Hepatocyte (in vitro differentiated cells): ENCODE data around the gene BCO1. TPM values are rescaled to one million over a fixed set of nuclear protein-coding genes. Genes with fewer than 3 reads are reported as not detected.

ENCODE experiments used
- DNase-seq: peaks from one replicate; pipeline ENCODE4 v3.0.0-alpha.2; 2016; ENCODE audit warnings: low spot score
- H2AFZ ChIP-seq: fragments of 200-600 bp; sonication (generic); 2 replicates; pipeline ENCODE4 v1.6.0; 2016; ENCODE audit warnings: antibody characterized with exemption, mild to moderate bottlenecking
- H3K27ac ChIP-seq: fragments of 200-600 bp; sonication (generic); 2 replicates; pipeline ENCODE4 v1.5.1; 2016; ENCODE audit warnings: mild to moderate bottlenecking
- H3K27me3 ChIP-seq: fragments of 200-600 bp; sonication (generic); 2 replicates; pipeline ENCODE4 v1.6.1; 2016
- H3K36me3 ChIP-seq: fragments of 200-600 bp; sonication (generic); replicated peaks from 2 replicates; pipeline ENCODE4 v1.5.1; 2016; ENCODE audit warnings: low read depth; ENCODE audit not compliant: insufficient read depth
- H3K4me1 ChIP-seq: fragments of 200-600 bp; sonication (generic); 2 replicates; pipeline ENCODE4 v1.5.1; 2016; ENCODE audit warnings: mild to moderate bottlenecking, moderate library complexity; ENCODE audit not compliant: insufficient read depth
- H3K4me2 ChIP-seq: fragments of 200-600 bp; sonication (generic); 2 replicates; pipeline ENCODE4 v1.6.0; 2016
- H3K4me3 ChIP-seq: fragments of 200-600 bp; sonication (generic); 2 replicates; pipeline ENCODE4 v1.5.1; 2016; ENCODE audit warnings: mild to moderate bottlenecking
- H3K79me2 ChIP-seq: fragments of 200-600 bp; sonication (generic); 2 replicates; pipeline ENCODE4 v1.6.0; 2017; ENCODE audit warnings: mild to moderate bottlenecking
- H3K9me2 ChIP-seq: fragments of 200-600 bp; sonication (generic); replicated peaks from 2 replicates; pipeline ENCODE4 v1.6.0; 2017; ENCODE audit warnings: mild to moderate bottlenecking; ENCODE audit not compliant: insufficient read depth
- H3K9me3 ChIP-seq: fragments of 200-600 bp; sonication (generic); 2 replicates; pipeline ENCODE4 v1.5.1; 2016; ENCODE audit warnings: low read depth, mild to moderate bottlenecking
- H4K20me1 ChIP-seq: fragments of 200-600 bp; sonication (generic); 2 replicates; pipeline ENCODE4 v1.6.0; 2016; ENCODE audit warnings: mild to moderate bottlenecking; ENCODE audit not compliant: insufficient read depth, poor library complexity, severe bottlenecking
- CTCF ChIP-seq: fragments of 200-600 bp; sonication (generic); IDR thresholded peaks from 2 replicates; pipeline ENCODE4 v1.5.1; 2016; ENCODE audit warnings: antibody characterized with exemption, mild to moderate bottlenecking; ENCODE audit not compliant: poor library complexity
- EZH2 ChIP-seq: fragments of 200-600 bp; sonication (generic); IDR thresholded peaks from 2 replicates; pipeline ENCODE4 v1.6.1; 2016; ENCODE audit warnings: antibody characterized with exemption, mild to moderate bottlenecking, borderline replicate concordance
- EZH2phosphoT487 ChIP-seq: fragments of 200-600 bp; sonication (generic); IDR thresholded peaks from one replicate; pipeline ENCODE4 v1.6.1; 2018; ENCODE audit warnings: antibody characterized with exemption, mild to moderate bottlenecking, low read depth, moderate library complexity; ENCODE audit not compliant: unreplicated experiment, severe bottlenecking
- WGBS: methylation state at CpG from one replicate; pipeline ENCODE4 v1.1.6; 2016; ENCODE audit warnings: low lambda C conversion rate; ENCODE audit errors: missing lambda C conversion rate; 5-methylcytosine and 5-hydroxymethylcytosine counted together
- polyA plus RNA-seq: library from polyadenylated mRNA; unstranded; fragments of >200 nt; fragmentation: Nextera tagmentation; extraction: Ambion mirVana; gene quantifications from 2 replicates; pipeline ENCODE4 v1.2.1, GENCODE V29; 2016
- total RNA-seq: library from RNA; depleted of rRNA; stranded (reverse); fragments of >200 nt; gene quantifications from 2 replicates; pipeline ENCODE4 v1.2.3, GENCODE V29; 2014

Gene BCO1
- total and polyA plus RNA-seq, 2 experiments from 2014 or later: 1.6 to 2.4 TPM

GRCh38 chr16:81204798-81205680 lies 33.5 kb upstream of the BCO1 start:
- Histone ChIP-seq H2AFZ (no peak overlapping the region), H3K27me3 (no peaks in the 10 kb centered on the region), H4K20me1 (no peaks in the 10 kb centered on the region), H3K9me2 (no peaks in the 10 kb centered on the region), H3K4me3 (no peak overlapping the region), H3K79me2 (no peaks in the 10 kb centered on the region), H3K9me3 (no peaks in the 10 kb centered on the region), H3K4me2 (no peak overlapping the region), H3K4me1 (no peaks in the 10 kb centered on the region), H3K36me3 (no peaks in the 10 kb centered on the region), H3K27ac (no peak overlapping the region)
- no peak for TF ChIP-seq EZH2
- TF ChIP-seq CTCF: peak; percentile 62
- no peak for TF ChIP-seq EZH2phosphoT487
- WGBS: 32% methylated on average over 14 of the region's 14 CpGs
- peak; percentile 80 for DNase-seq

- Histone ChIP-seq H3K27me3 (no peaks in the 10 kb centered on the region), H3K4me1 (no peaks in the 10 kb centered on the region), H3K4me3 (no peak overlapping the region), H3K79me2 (no peaks in the 10 kb centered on the region), H3K9me2 (no peaks in the 10 kb centered on the region), H3K4me2 (no peak overlapping the region), H3K27ac (no peak overlapping the region), H3K9me3 (no peaks in the 10 kb centered on the region), H2AFZ (no peak overlapping the region), H4K20me1 (no peaks in the 10 kb centered on the region), H3K36me3 (no peaks in the 10 kb centered on the region)
- 43% methylated on average over 6 of the region's 6 CpGs for WGBS
- TF ChIP-seq EZH2 (no peak), EZH2phosphoT487 (no peak), CTCF (no peak)
- no peak for DNase-seq
Measured at GRCh38 chr16:81207076-81207475, 31.4 kb upstream of the BCO1 start.

- Histone ChIP-seq H3K4me2 (no peak overlapping the region), H4K20me1 (no peaks in the 10 kb centered on the region), H3K4me1 (no peaks in the 10 kb centered on the region), H3K27me3 (no peaks in the 10 kb centered on the region), H3K36me3 (no peaks in the 10 kb centered on the region), H3K79me2 (no peaks in the 10 kb centered on the region), H3K9me2 (no peaks in the 10 kb centered on the region), H3K4me3 (no peak overlapping the region), H3K27ac (no peak overlapping the region), H3K9me3 (no peaks in the 10 kb centered on the region), H2AFZ (no peak overlapping the region)
- no peak for DNase-seq
- no peak for TF ChIP-seq CTCF
- TF ChIP-seq EZH2: no peak
- TF ChIP-seq EZH2phosphoT487: no peak
- WGBS: 66% methylated on average over 3 of the region's 3 CpGs
Measured at GRCh38 chr16:81210807-81211206, 27.7 kb upstream of the BCO1 start.
